ENCODE results near the gene DCAF6.

DCAF6 gene

GRCh38 chr1:167929725-167930124 lies 6.8 kb upstream of the DCAF6 start:
- no peak for TF ChIP-seq CTCF (IDR thresholded peaks at IDR 0.05; ENCODE audit: low read depth, low read length, missing control alignments)
- DNase-seq (ENCODE audit: low read depth), result no peak
- H3K4me3 ChIP-seq (ENCODE audit: low read depth, low read length), result no peak overlapping the region

GRCh38 chr1:167933788-167934187 lies 2.7 kb upstream of the DCAF6 start:
- no peak for DNase-seq (ENCODE audit: low read depth)
- H3K4me3 ChIP-seq (ENCODE audit: low read depth, low read length), result peak overlapping the region; percentile 13; the same call in 1 of the 2 replicates
- no peak for TF ChIP-seq CTCF (IDR thresholded peaks at IDR 0.05; ENCODE audit: low read depth, low read length, missing control alignments)

- no peak for DNase-seq (ENCODE audit: low read depth)
- H3K4me3 ChIP-seq (ENCODE audit: low read depth, low read length), result peak overlapping the region; percentile 75
- TF ChIP-seq CTCF (IDR thresholded peaks at IDR 0.05; ENCODE audit: low read depth, low read length, missing control alignments), result no peak
Measured at GRCh38 chr1:167934426-167935215, 1.9 kb upstream of the DCAF6 start.

GRCh38 chr1:167935216-167936067 lies 1.0 kb upstream of the DCAF6 start:
- peak; percentile 8 for DNase-seq (ENCODE audit: low read depth)
- peak overlapping the region; percentile 75 for H3K4me3 ChIP-seq (ENCODE audit: low read depth, low read length)
- no peak for TF ChIP-seq CTCF (IDR thresholded peaks at IDR 0.05; ENCODE audit: low read depth, low read length, missing control alignments)

GRCh38 chr1:167936930-167937708 lies 636 bp downstream of the DCAF6 start, which contains the start of gene MPC2:
TSS of gene MPC2 (minus strand) at chr1:167937072. CDS start at chr1:167935841, 1,231 bp downstream.
- no peak for TF ChIP-seq CTCF (IDR thresholded peaks at IDR 0.05; ENCODE audit: low read depth, low read length, missing control alignments)
- H3K4me3 ChIP-seq (ENCODE audit: low read depth, low read length), result peak within 1 kb of the TSS; percentile 75
- DNase-seq (ENCODE audit: low read depth), result peak; percentile 12

GRCh38 chr1:167937709-167938010 lies 1.2 kb downstream of the DCAF6 start:
- TF ChIP-seq CTCF (IDR thresholded peaks at IDR 0.05; ENCODE audit: low read depth, low read length, missing control alignments), result no peak
- H3K4me3 ChIP-seq (ENCODE audit: low read depth, low read length), result peak overlapping the region; percentile 75
- no peak for DNase-seq (ENCODE audit: low read depth)

Data from GM12864 (cell line).